GM19099 (cell line): ENCODE measurements around the gene GRIK4.

Experiments used
- POLR2A ChIP-seq: IDR thresholded peaks from 3 replicates; pipeline ENCODE4 v1.6.1; 2011; ENCODE audit warnings: low read depth; ENCODE audit not compliant: insufficient read length; ENCODE audit errors: extremely low read depth

Gene GRIK4

DNA sequence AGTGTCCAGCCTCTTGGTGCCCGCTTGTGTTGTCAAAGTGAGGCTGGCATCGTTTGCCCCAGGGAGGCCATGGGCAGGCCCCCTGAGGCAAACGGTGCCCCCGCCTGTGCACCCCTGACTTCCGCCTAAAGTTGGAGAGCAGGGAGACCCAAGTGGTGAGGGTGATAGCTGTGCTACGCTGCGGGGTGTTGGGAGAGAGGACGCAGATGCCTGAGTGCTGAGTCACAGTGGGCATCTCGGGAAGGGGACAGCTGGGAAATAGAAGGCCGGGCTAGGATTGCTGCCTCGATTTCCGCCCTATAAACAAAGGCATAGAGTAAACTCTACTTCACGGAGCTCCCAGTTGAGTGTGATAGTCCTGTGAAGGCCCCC lies 5.8 kb downstream of the GRIK4 start:
- no peak for TF ChIP-seq POLR2A

DNA sequence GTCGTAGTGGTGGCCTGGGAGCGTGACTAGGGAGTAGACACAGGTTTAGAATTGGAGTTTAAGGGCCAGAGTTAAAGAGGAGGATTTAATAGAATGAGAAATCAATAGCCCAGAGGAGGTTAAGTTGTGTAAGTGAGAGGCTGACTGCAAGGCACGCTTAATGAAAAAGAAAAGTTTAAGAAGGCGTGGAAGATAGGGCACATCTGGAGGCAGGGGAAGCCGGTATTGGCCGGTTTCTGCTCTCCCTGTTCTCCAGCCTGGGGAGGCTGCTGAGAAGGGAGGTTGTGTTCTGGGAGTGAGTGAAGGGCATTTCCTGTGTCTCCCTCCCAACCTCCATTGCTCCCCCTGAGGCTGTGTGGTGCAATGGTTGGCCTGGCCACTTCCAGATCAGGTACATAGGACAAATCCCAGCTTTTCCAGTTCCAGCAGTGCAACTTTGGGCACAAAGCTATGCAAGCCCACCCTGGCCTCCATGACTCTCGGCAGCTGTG lies 6.3 kb downstream of the GRIK4 start:
- no peak for TF ChIP-seq POLR2A

DNA sequence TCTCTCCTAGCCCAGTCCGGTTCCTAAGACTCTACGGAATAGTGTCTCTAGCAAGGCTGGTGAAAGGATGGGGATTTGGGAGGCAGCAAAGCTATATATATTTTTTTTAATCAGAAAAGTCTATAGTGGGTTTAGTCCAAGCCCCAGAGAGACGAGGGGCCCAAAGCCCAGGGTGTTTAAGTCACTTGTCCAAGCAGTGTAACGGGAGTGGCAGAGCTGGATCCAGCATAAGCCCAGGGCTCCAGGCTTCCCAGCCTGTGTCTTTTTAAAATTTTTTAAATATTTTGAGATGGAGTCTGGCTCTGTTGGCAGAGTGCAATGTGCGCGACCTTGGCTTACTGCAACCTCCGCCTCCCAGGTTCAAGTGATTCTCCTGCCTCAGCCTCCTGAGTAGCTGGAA lies 6.8 kb downstream of the GRIK4 start:
- TF ChIP-seq POLR2A, result no peak

DNA sequence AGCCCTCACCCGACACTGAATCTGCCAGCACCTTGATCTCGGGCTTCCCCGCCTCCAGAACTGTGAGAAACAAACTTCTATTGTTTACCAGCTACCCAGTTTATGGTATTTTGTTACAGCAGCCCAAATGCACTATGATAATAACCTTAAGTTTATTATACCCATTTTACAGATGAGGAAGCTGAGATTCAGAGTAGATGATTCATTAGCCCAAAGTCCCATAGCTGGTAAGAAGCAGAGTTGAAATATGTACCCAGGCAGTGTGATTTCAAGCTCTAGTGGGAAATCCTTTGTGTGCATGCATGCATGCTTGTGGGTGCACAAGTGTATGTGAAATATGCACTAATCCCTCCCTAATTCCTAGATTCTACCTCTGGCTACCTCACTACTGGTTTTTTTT lies 7.9 kb downstream of the GRIK4 start:
- no peak for TF ChIP-seq POLR2A

DNA sequence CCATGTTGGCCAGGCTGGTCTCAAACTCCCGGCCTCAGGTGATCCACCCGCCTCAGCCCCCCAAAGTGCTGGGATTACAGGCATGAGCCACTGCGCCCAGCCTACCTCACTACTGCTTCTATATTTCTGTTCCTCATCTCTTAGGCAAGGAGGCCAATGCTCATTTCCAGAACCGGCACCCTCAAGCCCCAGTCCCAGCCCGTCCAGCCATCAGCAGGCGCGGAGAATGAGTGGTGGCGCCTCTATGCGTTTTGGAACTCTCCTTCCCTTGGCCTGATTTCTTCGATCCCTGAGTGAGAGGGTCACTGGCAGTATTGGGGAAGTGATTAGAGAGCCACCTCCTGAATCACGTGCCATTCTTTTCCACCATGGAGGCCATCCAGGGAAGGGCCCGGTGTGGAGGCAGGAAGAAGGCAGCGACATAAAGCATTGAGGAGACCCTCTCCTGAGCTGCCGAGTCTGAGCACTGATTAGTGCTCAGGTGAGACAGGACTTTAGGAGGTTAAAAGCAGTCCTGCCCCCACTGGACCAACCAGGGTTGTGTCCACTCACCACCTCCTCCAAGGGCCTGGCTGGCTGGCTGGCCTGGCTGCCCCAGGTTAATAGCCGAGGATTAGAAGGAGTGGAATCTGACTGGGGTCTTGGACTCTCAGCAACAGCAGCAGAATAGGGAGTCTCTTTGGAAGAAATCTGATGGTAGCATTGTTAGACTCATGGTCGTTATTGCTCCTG lies 8.7 kb downstream of the GRIK4 start:
- TF ChIP-seq POLR2A, result no peak

DNA sequence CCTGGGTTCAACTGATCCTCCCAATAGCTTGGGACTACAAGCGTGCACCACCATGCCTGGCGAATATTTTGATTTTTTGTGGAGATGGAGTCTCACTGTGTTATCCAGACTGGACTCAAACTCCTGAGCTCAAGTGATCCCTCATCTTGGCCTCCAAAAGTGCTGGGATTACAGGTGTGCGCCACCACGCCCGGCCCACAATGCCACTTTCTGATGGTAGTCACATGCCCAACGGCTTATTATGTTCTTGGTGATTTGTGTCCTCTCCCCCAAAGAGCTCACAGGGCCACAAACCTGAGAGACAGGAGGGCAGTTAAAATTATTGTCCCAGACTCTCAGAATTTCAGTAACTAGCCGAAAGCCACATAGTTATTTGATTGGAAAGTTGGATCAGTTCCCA lies 9.6 kb downstream of the GRIK4 start:
- TF ChIP-seq POLR2A, result no peak

DNA sequence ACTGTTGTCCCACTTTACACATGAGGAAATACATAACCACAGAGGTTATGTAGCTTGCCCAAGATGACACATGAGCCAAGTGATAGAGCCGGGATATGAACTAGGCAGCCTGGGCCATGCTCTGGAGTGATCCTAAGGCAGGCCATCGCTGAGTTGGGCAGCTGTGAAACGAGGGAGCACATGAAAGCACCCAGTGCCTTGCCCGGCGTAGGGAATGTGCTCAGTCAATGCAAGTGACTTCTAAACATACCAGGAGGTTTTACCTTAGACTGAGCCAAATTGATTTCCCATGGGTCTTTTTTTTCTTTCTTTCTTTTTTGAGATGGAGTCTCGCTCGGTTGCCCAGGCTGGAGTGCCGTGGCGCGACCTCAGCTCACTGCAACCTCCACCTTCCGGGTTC lies 10.5 kb downstream of the GRIK4 start:
- TF ChIP-seq POLR2A, result no peak

DNA sequence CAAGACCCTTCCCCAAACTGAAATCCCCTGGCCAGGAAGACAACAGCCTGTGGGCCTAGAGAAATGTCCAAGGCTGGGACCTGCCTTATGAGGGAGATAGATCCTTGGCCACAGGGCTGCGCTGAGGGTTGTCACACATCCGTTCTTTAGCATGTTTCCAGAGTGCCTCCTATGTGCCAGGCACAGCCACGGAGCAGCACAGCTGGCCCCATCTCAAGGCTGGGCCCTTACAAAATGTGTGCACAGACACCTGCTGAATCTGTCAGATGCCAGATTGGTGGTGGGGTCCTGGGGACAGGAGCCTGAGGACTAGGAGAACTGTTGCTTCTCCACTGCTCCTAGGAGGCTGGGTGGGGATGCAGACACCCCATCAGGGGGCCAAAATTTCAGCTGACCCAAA lies 11.2 kb downstream of the GRIK4 start:
- no peak for TF ChIP-seq POLR2A

DNA sequence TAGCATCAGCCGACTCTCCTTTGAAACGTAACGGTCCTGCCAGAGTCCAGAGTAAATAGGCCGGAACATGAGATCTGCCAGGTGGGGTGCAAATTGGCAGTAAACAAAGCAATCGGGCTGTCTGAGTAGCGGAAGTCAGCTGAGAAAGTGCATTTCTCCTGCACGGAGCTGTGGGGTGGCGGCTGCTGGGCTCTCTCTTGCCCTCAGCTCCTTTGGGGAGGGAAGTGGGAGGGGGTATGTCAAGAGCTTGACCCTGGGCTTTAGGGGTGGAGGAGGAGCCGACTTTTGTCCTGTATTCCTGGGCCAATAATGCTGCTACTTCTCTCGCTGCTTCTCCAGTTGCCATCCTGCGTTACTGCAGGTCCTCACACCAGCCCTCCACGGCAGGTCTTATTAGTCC lies 11.6 kb downstream of the GRIK4 start:
- TF ChIP-seq POLR2A, result no peak

DNA sequence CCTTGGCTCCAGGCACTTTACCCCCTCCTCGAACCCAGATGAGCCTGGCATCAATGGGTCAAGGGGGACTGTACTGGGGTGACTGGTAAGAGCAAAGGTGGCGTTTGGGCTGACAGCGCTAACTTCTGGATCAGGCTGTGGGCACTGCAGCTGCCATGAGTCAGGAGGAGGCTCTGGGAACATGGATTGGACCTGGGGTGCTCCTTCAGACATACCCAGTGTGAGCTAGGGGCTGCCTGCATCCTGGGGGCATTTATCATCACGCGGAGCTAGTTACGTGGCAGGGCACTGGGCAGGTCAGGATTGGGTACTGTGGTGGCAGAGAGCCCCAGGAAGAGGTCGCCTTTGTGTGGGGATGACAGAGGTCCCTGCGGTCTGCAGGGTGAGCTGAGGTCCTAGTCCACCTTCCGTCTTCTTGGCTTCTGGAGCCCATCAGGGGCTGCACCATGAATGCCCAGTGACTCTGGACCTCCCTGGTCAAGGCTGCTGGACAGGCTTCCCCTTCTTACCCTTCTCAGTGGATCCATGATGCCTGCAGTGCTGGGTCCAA lies 13.1 kb downstream of the GRIK4 start:
- TF ChIP-seq POLR2A, result no peak

DNA sequence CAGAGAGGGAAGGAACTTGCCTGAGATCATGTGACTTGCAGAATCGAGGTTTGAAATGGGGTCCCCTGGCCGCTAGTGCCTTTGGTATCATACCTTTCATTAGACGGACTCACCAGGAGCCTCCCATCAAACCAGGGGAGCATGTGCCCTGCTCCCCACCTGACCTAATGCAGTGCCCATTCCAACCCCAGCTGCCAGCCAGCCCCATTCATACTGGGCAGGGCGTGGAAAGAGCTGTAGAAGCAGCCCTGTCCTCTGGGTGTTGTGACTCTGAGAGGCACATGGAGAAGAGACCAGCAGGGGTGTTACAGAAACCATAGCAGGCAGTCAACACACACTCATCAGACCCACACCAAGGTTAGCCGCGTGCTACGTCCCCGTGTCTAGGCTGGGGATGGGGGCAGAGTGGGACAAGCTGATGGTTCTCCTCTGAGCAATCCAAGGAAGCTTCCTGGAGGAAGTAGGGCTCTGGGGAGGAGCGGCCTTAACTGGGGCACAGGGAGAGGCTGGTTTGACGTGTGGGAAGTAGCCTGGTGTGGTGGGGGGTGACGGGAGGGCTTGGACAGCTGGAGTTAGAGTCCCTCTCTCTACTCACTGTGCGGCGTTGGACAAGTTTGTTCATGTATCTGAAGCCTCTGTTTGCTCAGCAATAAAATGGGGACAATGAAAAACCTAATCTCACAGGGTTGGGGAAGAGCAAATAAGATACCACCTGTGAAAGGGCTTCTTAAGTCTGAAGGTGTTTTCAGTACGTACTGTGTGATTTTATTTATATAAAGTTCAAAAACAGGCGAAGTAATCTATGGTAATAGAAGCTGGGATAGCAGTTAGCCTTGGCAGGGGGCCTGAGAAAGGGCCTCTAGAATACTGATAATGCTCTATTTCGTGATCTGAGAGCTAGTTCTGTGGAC lies 14.0 kb downstream of the GRIK4 start:
- no peak for TF ChIP-seq POLR2A

DNA sequence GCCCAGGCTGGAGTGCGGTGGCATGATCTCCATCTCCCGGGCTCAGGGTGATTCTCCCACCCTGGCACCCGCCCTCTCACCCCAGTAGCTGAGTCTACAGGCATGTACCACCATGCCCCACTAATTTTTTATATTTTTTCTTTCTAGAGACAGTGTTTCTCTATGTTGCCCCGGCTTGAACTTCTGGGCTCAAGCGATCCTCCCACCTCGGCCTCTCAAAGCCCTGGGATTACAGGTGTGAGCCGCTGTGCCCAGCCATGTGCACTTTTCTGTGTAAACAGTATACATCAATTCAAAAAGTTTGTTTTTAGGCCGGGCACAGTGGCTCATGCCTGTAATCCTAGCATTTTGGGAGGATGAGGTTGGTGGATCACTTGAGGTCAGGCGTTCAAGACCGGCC lies 14.7 kb downstream of the GRIK4 start:
- no peak for TF ChIP-seq POLR2A

DNA sequence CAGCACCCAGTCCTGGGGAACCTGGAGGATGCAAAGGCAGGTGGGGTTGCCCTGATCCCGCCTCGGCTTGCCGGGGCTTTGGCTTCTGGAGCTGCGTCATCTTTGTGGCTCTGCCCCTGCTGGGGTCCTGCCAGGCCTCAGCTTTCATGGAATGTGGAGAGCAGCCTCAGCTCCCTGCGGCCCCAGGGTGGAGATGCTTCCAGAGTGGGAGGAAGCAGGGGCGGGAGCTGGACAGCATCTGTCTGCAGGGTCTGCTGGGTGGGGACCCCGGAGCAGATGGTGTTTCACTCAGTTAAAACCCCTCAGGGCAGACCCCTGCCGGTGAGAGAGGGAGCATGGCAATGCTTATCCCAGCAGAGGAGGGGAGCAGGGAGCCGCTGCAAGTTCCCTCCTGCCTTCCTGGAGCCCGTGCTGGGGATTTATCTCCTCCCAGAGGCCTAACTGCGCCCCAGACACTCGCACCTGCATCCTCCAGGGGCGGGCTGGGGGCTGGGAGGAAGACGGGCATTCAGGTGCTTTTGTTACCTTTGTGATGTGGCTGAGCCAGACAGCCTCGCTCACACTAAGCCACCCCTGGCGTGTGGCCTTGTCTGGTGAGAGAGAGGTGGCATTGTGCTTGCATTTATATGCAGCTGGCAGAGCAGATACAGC lies 15.7 kb downstream of the GRIK4 start:
- TF ChIP-seq POLR2A, result no peak

DNA sequence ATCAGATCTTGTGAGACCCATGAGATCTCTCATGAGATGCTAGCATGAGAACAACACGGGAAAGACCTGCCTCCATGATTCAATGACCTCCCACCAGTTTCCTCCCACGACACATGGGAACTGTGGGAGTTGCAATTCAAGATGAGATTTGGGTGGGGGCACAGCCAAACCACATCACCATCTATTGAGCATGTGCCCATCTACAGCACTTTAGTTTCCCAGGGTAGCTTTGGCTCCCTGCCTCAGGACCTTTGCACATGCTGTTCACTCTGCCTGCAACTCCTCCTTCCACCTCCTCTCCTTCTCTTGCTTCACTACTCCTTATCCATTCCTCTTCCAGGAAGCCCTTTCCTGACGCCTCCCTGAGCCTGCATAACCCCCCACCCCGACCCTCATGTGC lies 17.2 kb downstream of the GRIK4 start:
- no peak for TF ChIP-seq POLR2A

DNA sequence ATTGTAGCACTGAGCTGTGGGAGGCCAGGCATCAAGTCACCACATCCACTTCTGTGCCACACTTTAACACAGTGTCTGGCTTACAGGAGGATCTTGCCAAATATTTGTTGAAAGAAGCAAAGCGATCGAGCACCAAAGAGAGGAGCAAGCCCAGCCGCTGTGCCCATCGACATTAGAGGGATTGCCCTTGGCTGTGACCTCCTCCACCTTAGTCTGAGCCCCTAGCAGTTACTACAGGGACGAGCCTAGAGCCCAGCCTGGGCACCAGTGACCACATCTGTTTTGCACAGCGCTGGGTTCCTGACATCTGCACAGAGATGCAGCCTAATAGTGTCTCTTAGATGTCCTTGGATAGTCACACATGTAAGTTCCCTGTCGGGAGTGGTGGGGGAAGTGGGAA lies 17.7 kb downstream of the GRIK4 start:
- no peak for TF ChIP-seq POLR2A
